Brain microvascular endothelial cell (primary cell): Measurements from ENCODE around the gene ORC3.

Experiments used
- DNase-seq: peaks from one replicate; pipeline ENCODE4 v3.0.0-alpha.2; 2020
- H3K27ac ChIP-seq: fragments of 250-450 bp; sonication (Bioruptor Pico); 2 replicates; pipeline ENCODE4 v1.5.1; 2020; ENCODE audit warnings: mild to moderate bottlenecking, moderate library complexity
- H3K27me3 ChIP-seq: fragments of 250-450 bp; sonication (Bioruptor Pico); replicated peaks from 2 replicates; pipeline ENCODE4 v1.5.1; 2020; ENCODE audit warnings: mild to moderate bottlenecking
- H3K36me3 ChIP-seq: fragments of 250-450 bp; sonication (Bioruptor Pico); replicated peaks from 2 replicates; pipeline ENCODE4 v1.5.1; 2020; ENCODE audit warnings: mild to moderate bottlenecking
- H3K4me3 ChIP-seq: 2 replicates; pipeline ENCODE4 v1.5.1; 2011; ENCODE audit warnings: low read depth, mild to moderate bottlenecking, control low read depth, low read length, moderate library complexity
- CTCF ChIP-seq: IDR thresholded peaks from 2 replicates; pipeline ENCODE4 v1.5.1; 2011; ENCODE audit warnings: low read depth, mild to moderate bottlenecking, moderate library complexity, low read length, control low read depth, inconsistent platforms; ENCODE audit errors: missing control alignments
- in situ Hi-C: cut with HindIII; loops from 2 replicates; pipeline ENCODE4 v1.10.0; 2017; ENCODE audit warnings: low sequenced_read_pairs, low pct_ligation_motif_present

The ORC3 gene

GRCh38 chr6:87661503-87661902 lies 71.6 kb downstream of the ORC3 start:
- H3K36me3 ChIP-seq = no peaks in the 10 kb centered on the region
- H3K27me3 ChIP-seq = no peaks in the 10 kb centered on the region
- no peak overlapping the region for H3K27ac ChIP-seq
- no peak overlapping the region for H3K4me3 ChIP-seq
- no peak for DNase-seq
- in situ Hi-C loops = no loop called here
- no peak for TF ChIP-seq CTCF

- DNase-seq = no peak
- Histone ChIP-seq H3K27ac (no peak overlapping the region), H3K4me3 (no peak overlapping the region), H3K27me3 (no peaks in the 10 kb centered on the region), H3K36me3 (no peaks in the 10 kb centered on the region)
- no peak for TF ChIP-seq CTCF
- in situ Hi-C loops = no loop called here
Measured at GRCh38 chr6:87663434-87663833, 73.5 kb downstream of the ORC3 start.

GRCh38 chr6:87664921-87665485 lies 75.1 kb downstream of the ORC3 start:
- Histone ChIP-seq H3K36me3 (no peaks in the 10 kb centered on the region), H3K27ac (no peak overlapping the region), H3K4me3 (no peak overlapping the region), H3K27me3 (no peaks in the 10 kb centered on the region)
- in situ Hi-C loops = no loop called here
- TF ChIP-seq CTCF = no peak
- DNase-seq = no peak

GRCh38 chr6:87667032-87667431 lies 77.1 kb downstream of the ORC3 start:
- no peak overlapping the region for H3K4me3 ChIP-seq
- H3K27ac ChIP-seq = no peak overlapping the region
- in situ Hi-C loops = no loop called here
- DNase-seq = no peak
- H3K36me3 ChIP-seq = peaks cover 13% of the 10 kb centered on the region
- no peak for TF ChIP-seq CTCF
- H3K27me3 ChIP-seq = no peaks in the 10 kb centered on the region

GRCh38 chr6:87668013-87668412 lies 78.1 kb downstream of the ORC3 start:
- Histone ChIP-seq H3K36me3 (peaks cover 16% of the 10 kb centered on the region), H3K27me3 (no peaks in the 10 kb centered on the region), H3K4me3 (no peak overlapping the region), H3K27ac (no peak overlapping the region)
- no peak for DNase-seq
- in situ Hi-C loops = no loop called here
- TF ChIP-seq CTCF = no peak

- Histone ChIP-seq H3K27ac (no peak overlapping the region), H3K36me3 (peaks cover 25% of the 10 kb centered on the region), H3K4me3 (no peak overlapping the region), H3K27me3 (no peaks in the 10 kb centered on the region)
- TF ChIP-seq CTCF = no peak
- DNase-seq = no peak
- in situ Hi-C loops = no loop called here
Measured at GRCh38 chr6:87669051-87669450, 79.1 kb downstream of the ORC3 start.
